Cardiac muscle cell (in vitro differentiated cells and primary cell): ENCODE measurements around the gene LRP2BP. TPM values are rescaled to one million over a fixed set of nuclear protein-coding genes. Genes with fewer than 3 reads are reported as not detected.

Source experiments
- DNase-seq, 2 donors: peaks; one replicate each; pipeline versions ENCODE4 v3.0.0 to v3.0.0-alpha.2; 2010 to 2017; ENCODE audit warnings: low read depth in 1 of 2, low spot score in 1 of 2
- H3K27ac ChIP-seq: fragments of 200-600 bp; sonication (generic); 2 replicates; pipeline ENCODE4 v1.5.1; 2016
- H3K27me3 ChIP-seq: fragments of 200-600 bp; sonication (generic); 2 replicates; pipeline ENCODE4 v1.6.0; 2016; ENCODE audit warnings: control low read depth
- H3K36me3 ChIP-seq: fragments of 200-600 bp; sonication (generic); 2 replicates; pipeline ENCODE4 v1.5.1; 2016; ENCODE audit warnings: control low read depth
- H3K4me1 ChIP-seq: fragments of 200-600 bp; sonication (generic); 2 replicates; pipeline ENCODE4 v1.8.1; 2017; ENCODE audit warnings: low read depth, mild to moderate bottlenecking, mixed run types
- H3K4me3 ChIP-seq: fragments of 200-600 bp; sonication (generic); 2 replicates; pipeline ENCODE4 v1.5.1; 2016; ENCODE audit warnings: mild to moderate bottlenecking
- H3K9me3 ChIP-seq: fragments of 200-600 bp; sonication (generic); 2 replicates; pipeline ENCODE4 v1.5.1; 2017; ENCODE audit warnings: low read depth, mild to moderate bottlenecking, control low read depth
- polyA plus RNA-seq: library from polyadenylated mRNA; unstranded; fragments of >200 nt; fragmentation: Nextera tagmentation; extraction: Ambion mirVana; gene quantifications from 2 replicates; pipeline ENCODE4 v1.2.1, GENCODE V29; 2016
- total RNA-seq: library from RNA; depleted of rRNA; stranded (reverse); fragments of >200 nt; gene quantifications from 2 replicates; pipeline ENCODE4 v1.2.3, GENCODE V29; 2016
- TF ChIP-seq, protein P1 (sequence below): IDR thresholded peaks from 2 replicates; pipeline ENCODE4 v1.5.1; 2012; ENCODE audit warnings: low read depth, mild to moderate bottlenecking, low read length

LRP2BP gene
- total RNA-seq (0.63 TPM in 2 replicates), polyA plus RNA-seq (1.0 and 2.7 TPM in 2 replicates)

DNA sequence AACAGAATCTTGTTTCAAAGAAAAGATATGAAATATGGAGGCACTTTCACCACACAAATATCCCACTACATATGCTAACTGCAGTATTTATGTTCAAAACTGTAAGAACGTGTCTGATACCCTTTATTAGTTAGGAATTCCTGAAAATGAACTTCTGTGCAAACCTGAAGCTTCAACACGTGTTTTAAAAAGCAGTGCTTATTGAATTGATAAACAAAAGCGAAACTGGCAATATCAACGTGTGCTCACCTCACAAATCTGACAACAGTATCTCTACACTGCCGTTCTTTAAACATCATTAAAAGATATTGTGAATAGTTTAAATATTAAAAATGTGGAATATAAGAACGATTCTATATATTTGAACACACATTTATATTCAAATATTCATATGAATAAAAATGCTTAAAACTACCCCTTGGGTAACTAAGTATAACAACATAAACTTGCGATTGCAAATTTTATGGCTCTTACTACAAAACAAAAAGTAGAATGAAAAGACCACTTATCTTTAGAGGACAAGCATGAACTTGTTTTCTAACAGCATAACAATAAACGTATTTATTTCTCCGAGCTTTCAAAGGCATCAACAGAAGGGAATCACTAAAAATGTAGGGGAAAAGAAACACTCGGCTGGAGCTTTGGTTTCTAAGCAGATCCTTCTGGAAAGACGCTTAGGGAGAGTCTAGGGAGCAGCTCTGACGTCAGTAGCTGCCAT, at the start of gene LRP2BP:
LRP2BP (minus strand) TSS at position 687 of the 718 bp plus-strand sequence. CDS start 17,738 bp downstream, outside the sequence.
- Histone ChIP-seq H3K4me3 (peak within 1 kb of the TSS; percentile 53), H3K9me3 (no peaks in the 10 kb centered on the region), H3K4me1 (peaks cover 14% of the 10 kb centered on the region), H3K27me3 (no peaks in the 10 kb centered on the region), H3K27ac (peak within 1 kb of the TSS; percentile 82), H3K36me3 (peaks cover 13% of the 10 kb centered on the region)
- peak in 1 of 2 donors; percentile 18 for DNase-seq
- TF ChIP-seq, protein P1, sequence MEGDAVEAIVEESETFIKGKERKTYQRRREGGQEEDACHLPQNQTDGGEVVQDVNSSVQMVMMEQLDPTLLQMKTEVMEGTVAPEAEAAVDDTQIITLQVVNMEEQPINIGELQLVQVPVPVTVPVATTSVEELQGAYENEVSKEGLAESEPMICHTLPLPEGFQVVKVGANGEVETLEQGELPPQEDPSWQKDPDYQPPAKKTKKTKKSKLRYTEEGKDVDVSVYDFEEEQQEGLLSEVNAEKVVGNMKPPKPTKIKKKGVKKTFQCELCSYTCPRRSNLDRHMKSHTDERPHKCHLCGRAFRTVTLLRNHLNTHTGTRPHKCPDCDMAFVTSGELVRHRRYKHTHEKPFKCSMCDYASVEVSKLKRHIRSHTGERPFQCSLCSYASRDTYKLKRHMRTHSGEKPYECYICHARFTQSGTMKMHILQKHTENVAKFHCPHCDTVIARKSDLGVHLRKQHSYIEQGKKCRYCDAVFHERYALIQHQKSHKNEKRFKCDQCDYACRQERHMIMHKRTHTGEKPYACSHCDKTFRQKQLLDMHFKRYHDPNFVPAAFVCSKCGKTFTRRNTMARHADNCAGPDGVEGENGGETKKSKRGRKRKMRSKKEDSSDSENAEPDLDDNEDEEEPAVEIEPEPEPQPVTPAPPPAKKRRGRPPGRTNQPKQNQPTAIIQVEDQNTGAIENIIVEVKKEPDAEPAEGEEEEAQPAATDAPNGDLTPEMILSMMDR, result no peak

DNA sequence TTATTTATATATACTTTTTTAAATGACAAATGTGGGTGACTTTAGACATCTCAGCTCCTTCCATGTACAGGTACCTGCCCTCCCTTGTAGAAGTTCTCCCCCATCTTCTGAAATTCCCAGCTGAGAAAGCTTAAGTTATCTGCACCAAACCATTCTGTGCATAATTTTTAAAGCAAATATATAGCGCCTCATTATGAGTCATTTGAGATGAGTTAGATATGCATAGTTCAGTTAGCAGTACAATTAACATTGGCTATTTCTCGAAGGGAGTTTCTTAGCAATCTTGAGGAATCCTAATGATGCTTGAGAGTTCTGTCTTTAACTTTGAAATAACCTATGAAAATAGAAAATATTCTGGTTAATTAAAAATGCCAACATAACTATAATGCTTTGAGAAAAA, 49.5 kb upstream of the LRP2BP start:
- H3K9me3 ChIP-seq, result no peaks in the 10 kb centered on the region
- TF ChIP-seq, protein P1, result no peak
- H3K4me1 ChIP-seq, result no peaks in the 10 kb centered on the region
- H3K4me3 ChIP-seq, result no peak overlapping the region
- no peak overlapping the region for H3K27ac ChIP-seq
- no peak for DNase-seq
- H3K27me3 ChIP-seq, result no peaks in the 10 kb centered on the region
- H3K36me3 ChIP-seq, result no peaks in the 10 kb centered on the region

DNA sequence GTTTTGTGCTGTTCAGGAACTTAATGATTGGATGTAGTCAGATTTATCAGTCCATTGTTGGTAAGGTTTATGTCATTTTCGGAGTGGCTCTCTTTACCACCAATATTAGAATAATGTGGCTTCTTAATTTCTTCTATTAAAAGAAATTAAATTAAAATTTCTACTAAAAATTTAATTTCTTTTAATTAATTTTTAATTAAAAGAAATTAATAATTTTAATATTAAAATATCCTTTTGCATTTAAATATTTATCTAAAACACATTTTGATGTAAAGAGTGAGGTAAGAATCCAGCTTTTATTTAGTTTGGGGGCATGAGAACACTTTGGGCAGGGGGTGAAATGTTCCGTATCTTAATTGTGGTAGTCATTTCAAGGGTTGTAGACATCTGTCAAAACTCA, 45.8 kb upstream of the LRP2BP start:
- H3K9me3 ChIP-seq, result no peaks in the 10 kb centered on the region
- TF ChIP-seq, protein P1, result no peak
- H3K4me3 ChIP-seq, result no peak overlapping the region
- H3K27me3 ChIP-seq, result no peaks in the 10 kb centered on the region
- no peak for DNase-seq
- no peaks in the 10 kb centered on the region for H3K36me3 ChIP-seq
- no peak overlapping the region for H3K27ac ChIP-seq
- H3K4me1 ChIP-seq, result no peaks in the 10 kb centered on the region

DNA sequence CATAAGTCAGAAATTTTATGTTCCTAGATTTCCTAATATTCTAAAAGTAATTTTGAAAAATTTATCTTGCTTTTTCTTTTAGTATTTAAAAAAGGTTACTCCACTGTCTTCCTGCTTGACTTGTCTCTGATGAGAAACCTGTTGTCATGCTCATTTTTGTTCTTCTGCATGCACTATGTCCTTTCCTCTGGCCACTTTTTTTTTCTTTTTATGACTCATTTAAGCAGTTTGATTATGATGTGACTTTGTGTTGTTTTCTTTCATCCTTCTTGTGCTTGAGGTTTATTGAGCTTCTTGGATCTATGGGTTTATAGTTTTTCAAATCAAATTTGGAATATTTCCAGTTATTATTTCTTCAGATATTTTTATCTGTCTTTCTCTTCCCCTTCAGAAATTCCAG, 42.1 kb upstream of the LRP2BP start:
- Histone ChIP-seq H3K9me3 (no peaks in the 10 kb centered on the region), H3K27ac (no peak overlapping the region), H3K4me1 (no peaks in the 10 kb centered on the region), H3K36me3 (no peaks in the 10 kb centered on the region), H3K4me3 (no peak overlapping the region), H3K27me3 (no peaks in the 10 kb centered on the region)
- no peak for DNase-seq
- TF ChIP-seq, protein P1, result no peak

DNA sequence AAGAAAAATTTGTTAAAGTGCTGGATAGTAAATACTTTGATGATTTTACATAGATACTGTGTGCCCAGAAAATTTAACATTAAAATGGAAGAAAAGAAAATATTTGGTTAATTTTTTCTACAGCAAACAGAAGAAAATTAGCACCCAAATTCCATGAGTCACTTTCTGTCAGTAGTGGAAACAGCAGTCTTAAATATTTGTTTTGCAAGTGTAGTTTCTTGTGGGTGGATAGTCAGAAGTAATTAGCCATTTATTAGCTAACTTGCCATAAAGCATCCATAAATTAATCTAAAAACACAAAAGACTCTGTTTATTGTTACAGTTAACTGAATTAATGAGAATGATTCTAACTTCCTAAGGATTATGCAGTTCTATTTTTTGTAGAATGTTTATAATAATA, 39.7 kb upstream of the LRP2BP start:
- H3K4me3 ChIP-seq, result no peak overlapping the region
- no peak overlapping the region for H3K27ac ChIP-seq
- no peaks in the 10 kb centered on the region for H3K36me3 ChIP-seq
- TF ChIP-seq, protein P1, result no peak
- no peaks in the 10 kb centered on the region for H3K4me1 ChIP-seq
- DNase-seq, result no peak
- no peaks in the 10 kb centered on the region for H3K27me3 ChIP-seq
- no peaks in the 10 kb centered on the region for H3K9me3 ChIP-seq
